ENCODE measurements around the gene LRRC4B.

LRRC4B gene

GRCh38 chr19:50509366-50509765, 58.9 kb downstream of the LRRC4B start:
- DNase-seq (ENCODE audit: low read depth): no peak
- TF ChIP-seq CTCF (conservative IDR thresholded peaks at IDR 0.05; ENCODE audit: low read depth, low read length): no peak
- no peak overlapping the region for H3K4me3 ChIP-seq (ENCODE audit: low read depth, low read length)

GRCh38 chr19:50508843-50509190, 59.4 kb downstream of the LRRC4B start:
- no peak overlapping the region for H3K4me3 ChIP-seq (ENCODE audit: low read depth, low read length)
- no peak for TF ChIP-seq CTCF (conservative IDR thresholded peaks at IDR 0.05; ENCODE audit: low read depth, low read length)
- DNase-seq (ENCODE audit: low read depth): no peak

- DNase-seq (ENCODE audit: low read depth): no peak
- no peak overlapping the region for H3K4me3 ChIP-seq (ENCODE audit: low read depth, low read length)
- no peak for TF ChIP-seq CTCF (conservative IDR thresholded peaks at IDR 0.05; ENCODE audit: low read depth, low read length)
These were observed 60.9 kb downstream of the LRRC4B start for GRCh38 chr19:50507376-50507775.

- no peak for TF ChIP-seq CTCF (conservative IDR thresholded peaks at IDR 0.05; ENCODE audit: low read depth, low read length)
- H3K4me3 ChIP-seq (ENCODE audit: low read depth, low read length): no peak overlapping the region
- no peak for DNase-seq (ENCODE audit: low read depth)
These were observed 61.5 kb downstream of the LRRC4B start for GRCh38 chr19:50506700-50507099.

- H3K4me3 ChIP-seq (ENCODE audit: low read depth, low read length): no peak overlapping the region
- DNase-seq (ENCODE audit: low read depth): no peak
- TF ChIP-seq CTCF (conservative IDR thresholded peaks at IDR 0.05; ENCODE audit: low read depth, low read length): no peak
These were observed 62.2 kb downstream of the LRRC4B start for GRCh38 chr19:50505856-50506611.

- H3K4me3 ChIP-seq (ENCODE audit: low read depth, low read length): no peak overlapping the region
- TF ChIP-seq CTCF (conservative IDR thresholded peaks at IDR 0.05; ENCODE audit: low read depth, low read length): no peak
- DNase-seq (ENCODE audit: low read depth): no peak
These were observed 66.4 kb downstream of the LRRC4B start for GRCh38 chr19:50501568-50502475.

Measured in choroid plexus epithelial cell (primary cell).